Left colon (tissue), 2 donors: ENCODE data around the gene KCNQ1OT1. TPM values are rescaled to one million over a fixed set of nuclear protein-coding genes. Genes with fewer than 3 reads are reported as not detected.

Experiments used
- ATAC-seq: fragments of 200-7000 bp; cut with Tn5 transposase; one replicate; pipeline ENCODE4 v1.9.1; 2020; ENCODE audit warnings: mild to moderate bottlenecking, moderate library complexity
- DNase-seq, 2 donors: peaks; one replicate each; pipeline ENCODE4 v3.0.0-alpha.2; 2020
- intact Hi-C, 2 donors: fragments of 100-400 bp; cut with DNase I in 1 of 2; cut with micrococcal nuclease in 1 of 2; formaldehyde crosslinking; loops; one replicate each; pipeline versions ENCODE4 v1.11.2 to v1.14.0; 2022; cut with DNase I, micrococcal nuclease
- total RNA-seq, 2 donors: library from RNA; stranded (reverse); fragmentation: NEBNext Ultra II Directional; extraction: Animal tissue kit (Norgen Biotek cat#: 25700); gene quantifications; one replicate each; pipeline ENCODE4 v1.2.1, GENCODE V29; 2021
- donor health status: DM: no; HTN: no; CAD: no.
- donor health status: DM: yes; HTN: yes; CAD: no.

The KCNQ1OT1 gene
- total RNA-seq, 2 donors from 2014 or later = 1.1 to 1.9 TPM

DNA sequence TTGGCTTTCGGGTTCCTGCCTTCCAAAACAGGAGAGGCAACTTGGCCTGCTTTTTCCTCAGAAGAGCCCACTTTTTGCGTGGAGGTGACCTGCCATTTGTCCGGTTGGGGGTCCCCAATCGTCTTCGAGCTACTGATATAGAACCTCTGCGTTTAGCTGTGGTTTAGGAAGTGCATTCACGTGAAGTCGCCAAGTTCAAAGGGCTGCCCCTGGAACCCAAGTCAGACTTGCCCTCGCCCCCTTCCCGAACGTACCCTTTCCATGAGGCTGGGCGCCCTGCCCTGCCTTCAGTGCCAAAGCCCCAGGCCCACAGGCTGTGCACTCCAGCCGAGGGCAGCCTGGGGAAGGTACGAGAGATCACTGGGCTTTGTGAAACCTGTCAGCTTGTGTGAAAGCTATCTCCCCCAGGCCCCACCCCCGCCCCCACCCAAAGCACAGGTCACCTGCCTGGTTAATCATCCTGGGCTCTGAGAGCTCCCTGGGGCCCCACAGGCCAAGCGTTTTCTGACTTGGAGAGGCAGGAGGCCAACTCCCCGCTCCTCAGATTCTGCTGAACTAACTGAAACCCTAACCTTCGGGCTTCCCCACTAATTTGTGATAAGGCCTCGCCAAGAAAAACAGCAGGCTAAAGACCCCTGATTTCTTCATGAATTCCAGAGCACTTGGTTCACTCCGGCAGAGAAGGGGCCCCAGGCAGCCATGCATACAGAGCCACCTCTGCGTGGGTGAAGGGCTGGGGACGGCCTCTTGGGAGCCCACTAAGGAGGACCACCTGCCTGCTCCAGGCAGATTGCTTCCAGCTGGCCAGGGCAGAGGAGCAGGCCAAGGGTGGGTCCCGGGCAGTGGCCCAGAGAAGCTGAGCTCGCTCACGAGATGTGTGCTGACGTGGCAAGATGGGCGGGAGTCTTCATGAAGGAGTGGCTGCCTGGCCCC is 25.8 kb upstream of the KCNQ1OT1 start:
- intact Hi-C loops = no loop called here
- ATAC-seq (no peak), DNase-seq (no peak)

- DNase-seq = no peak
- intact Hi-C loops = no loop called here
- ATAC-seq = no peak
Measured at GRCh38 chr11:2724653-2725367, 25.0 kb upstream of the KCNQ1OT1 start.

DNA sequence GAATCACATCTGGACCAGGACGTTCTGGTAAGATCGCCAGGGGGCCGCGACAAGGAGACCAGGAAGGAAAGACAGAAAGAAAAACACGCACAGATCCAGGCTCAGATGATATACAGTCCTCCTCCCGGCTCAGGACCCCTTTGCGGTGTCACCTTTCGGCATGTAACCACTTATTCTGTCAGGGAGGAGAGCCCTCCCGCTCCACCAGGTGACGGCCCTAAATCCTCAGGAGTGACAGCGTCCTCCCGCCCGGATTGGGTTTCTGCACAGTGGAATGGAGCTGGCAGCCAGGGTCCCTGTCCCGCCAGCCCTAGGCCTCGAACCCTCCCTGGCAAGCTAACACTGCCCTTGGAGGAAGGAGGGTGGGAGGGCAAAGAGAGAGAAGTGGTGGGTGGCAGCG is 24.3 kb upstream of the KCNQ1OT1 start:
- DNase-seq = no peak
- intact Hi-C loops = no loop called here
- ATAC-seq = no peak

GRCh38 chr11:2722955-2723354 is 23.2 kb upstream of the KCNQ1OT1 start:
- DNase-seq (no peak), ATAC-seq (peak; percentile 54)
- intact Hi-C loops = no loop called here

GRCh38 chr11:2721210-2721916 is 21.6 kb upstream of the KCNQ1OT1 start:
- intact Hi-C loops = no loop called here
- no peak for ATAC-seq
- DNase-seq = no peak

DNA sequence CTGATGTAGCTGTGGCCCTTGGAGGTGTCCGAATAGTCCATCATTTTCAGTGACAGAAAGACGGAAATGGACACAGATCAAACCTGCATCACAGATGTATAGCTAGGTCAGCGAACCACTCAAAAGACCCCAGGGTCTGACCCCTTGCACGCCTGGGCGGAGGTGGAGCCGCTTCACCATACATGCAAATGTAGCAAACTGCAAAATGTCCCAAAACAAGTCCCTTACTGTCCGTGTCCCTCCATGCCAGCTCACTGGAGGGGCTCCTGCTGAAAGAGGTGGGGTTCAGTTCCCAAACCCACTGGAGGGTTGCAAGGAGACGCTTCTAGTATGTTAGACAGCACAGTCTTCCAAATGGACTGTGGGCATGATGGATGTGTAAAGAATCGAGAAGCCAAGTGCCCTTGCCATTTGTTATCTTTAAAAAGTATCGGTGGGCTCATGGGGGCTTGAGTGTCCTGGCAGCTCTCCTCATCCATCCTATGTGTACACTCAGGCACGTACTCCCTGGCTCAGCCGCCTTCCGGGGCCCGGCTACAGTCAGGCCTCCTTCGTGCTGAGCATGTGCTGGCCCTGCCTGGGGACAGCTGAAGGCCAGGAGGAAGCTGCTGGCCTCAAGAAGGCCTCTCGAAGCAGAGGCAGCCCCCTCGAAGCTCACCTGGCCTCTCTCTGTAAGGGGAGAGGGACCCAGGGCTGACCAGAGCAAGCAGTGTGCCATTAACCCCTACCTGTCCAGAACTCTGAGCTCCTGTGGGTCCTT is 20.2 kb upstream of the KCNQ1OT1 start:
- intact Hi-C loops = no loop called here
- ATAC-seq = no peak

DNA sequence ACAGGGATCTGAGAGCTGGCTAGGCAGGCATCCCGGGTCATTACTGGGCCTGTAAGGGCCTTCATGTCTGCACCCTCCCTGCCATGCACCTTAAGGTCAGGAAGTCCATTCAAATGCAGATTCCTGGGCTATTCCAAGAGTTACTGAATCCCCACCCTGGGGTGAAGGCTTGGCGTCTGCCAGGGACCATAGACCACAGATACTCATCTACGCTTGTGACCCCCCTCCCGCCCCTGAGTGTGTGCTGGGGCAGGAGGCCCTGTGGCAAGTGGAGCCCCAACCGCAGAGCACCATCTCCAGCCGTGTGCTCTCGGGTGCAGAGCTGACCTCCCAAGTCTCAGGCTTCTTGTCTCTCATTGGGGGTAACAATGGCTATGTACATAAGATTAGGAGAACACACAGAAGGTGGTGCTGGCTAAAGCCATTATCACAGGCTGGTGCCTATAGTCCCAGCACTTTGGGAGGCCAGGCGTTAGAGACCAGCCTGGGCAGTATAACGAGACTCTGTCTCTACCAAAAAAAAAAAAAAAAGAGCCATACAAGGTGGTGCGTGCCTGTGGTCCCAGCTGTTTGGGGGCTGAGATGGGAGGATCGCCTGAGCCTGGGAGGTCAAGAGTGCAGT is 19.1 kb upstream of the KCNQ1OT1 start:
- DNase-seq (no peak), ATAC-seq (no peak)
- intact Hi-C loops = no loop called here

More for the DNA sequence above, 20.2 kb upstream of the KCNQ1OT1 start:
- no peak for DNase-seq

- ATAC-seq (no peak), DNase-seq (no peak)
- intact Hi-C loops = no loop called here
Measured at GRCh38 chr11:2717561-2718325, 17.9 kb upstream of the KCNQ1OT1 start.

- ATAC-seq = no peak
- intact Hi-C loops = no loop called here
Measured at GRCh38 chr11:2716376-2717095, 16.7 kb upstream of the KCNQ1OT1 start.

DNA sequence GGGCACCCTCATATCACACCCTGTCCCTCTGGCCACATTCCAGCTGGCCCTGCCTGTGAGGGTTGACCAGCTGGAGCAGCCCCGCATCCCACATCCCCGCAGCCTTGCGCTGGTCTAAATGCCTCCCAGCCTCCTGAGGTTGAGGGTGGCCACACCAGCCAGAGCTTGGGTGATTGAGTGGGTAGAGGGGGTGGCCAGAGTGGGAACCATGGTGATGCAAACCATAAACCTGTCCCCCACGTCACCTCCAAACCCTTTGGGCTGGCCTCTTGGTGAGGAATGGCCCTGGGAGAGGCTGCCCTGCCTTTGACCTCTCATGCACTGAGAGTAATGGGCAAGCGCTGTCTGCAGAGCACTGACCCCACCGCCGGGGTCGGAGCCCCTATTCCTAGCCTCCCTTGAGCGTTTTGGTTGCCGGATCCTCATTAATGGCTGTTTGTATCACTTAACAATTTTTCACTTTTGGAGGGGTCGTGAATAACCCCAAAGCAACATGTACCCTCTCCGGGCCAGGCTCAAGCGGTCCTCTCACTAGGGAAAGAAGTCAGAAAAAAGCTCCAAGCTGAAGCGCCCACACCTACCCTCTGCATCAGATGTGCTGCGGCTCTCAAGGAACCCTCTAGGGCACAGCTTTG is 16.0 kb upstream of the KCNQ1OT1 start:
- intact Hi-C loops = no loop called here

More at GRCh38 chr11:2716376-2717095, 16.7 kb upstream of the KCNQ1OT1 start:
- no peak for DNase-seq

DNA sequence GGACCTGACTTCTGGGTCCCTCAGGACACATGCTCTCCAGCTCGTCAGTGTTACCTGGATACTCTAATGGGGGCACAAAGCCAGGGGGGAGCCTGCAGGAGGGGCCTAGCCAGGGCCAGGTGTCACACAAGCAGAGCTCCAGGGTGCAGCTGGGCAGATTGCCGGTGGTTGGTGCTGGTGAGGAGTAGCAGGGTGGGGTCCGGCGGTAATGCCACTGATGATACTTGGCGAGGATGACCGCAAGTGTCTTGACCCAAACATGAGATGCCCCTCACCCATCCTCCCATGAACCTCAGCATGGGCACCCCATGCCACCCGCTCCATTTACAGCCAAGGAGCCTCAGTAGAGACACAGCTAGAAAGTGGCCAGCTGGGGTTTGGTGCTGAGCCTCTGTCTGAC is 15.1 kb upstream of the KCNQ1OT1 start:
- DNase-seq = no peak
- ATAC-seq = no peak
- intact Hi-C loops = no loop called here

More for the DNA sequence above, 16.0 kb upstream of the KCNQ1OT1 start:
- DNase-seq = no peak
- no peak for ATAC-seq

- intact Hi-C loops = no loop called here
- ATAC-seq = peak; percentile 44
- DNase-seq = no peak
Measured at GRCh38 chr11:2714463-2714800, 14.6 kb upstream of the KCNQ1OT1 start.

DNA sequence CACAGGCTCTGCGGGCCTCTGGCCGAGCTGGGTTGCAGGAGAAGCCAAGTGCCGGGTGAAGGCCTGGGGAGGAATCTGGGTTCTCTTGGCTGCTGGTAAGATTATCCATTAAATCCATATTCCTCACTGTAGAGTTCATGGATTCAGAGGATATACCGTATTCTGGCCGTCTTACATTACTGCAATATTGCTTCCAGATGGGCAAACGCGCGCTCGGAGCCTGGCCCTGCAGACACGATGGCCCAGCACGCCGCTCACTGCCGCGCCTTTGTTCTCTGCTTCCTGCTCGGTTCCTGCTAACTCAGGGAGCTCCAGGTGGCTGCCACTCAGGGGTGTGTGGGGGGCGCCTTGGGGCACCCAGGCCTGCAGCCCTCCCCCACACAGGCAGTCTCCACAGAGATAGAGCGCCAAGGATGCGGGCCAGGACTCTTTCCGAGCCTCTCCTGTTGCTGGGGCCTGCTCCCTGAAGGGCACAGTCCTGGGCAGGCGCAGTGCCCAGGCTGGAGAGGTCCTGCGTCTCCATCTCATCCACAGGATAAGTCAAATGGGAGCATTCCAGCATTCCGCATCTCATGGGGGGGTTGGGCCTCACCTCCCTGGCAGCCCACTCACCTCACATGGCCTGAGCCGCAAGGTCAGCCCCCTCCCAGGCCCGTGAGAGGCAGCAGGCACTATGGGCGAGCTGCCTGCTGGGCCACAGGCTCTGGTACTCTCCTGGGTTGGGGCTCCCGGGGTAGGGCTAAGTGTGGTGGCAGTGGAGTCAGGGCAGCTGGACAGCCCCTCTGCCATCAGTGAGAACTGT is 14.1 kb upstream of the KCNQ1OT1 start:
- ATAC-seq (no peak), DNase-seq (no peak)
- intact Hi-C loops = no loop called here

DNA sequence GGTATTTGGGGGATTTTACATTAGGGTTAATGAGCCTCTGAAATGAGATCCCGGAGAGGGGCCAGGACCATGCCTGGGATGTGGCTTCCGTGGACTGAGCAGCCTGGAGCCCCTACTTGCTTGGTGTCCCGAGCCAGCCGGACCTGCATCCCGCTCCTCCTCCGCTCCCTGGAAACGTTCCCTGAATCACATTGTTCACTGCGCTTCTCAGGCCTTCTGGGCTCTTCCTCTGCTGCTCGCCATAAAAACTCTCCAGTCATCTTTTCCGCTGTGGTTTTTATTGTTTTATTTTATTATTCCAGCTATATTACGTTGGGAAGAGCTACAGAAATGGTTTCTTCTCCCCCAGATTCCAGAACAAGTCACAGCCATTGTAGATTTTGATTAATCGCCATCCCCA is 13.3 kb upstream of the KCNQ1OT1 start:
- DNase-seq (no peak), ATAC-seq (peak; percentile 70)
- intact Hi-C loops = no loop called here

GRCh38 chr11:2711161-2711560 is 11.4 kb upstream of the KCNQ1OT1 start:
- intact Hi-C loops = no loop called here
- DNase-seq (no peak), ATAC-seq (no peak)

- ATAC-seq = no peak
- intact Hi-C loops = loop anchor here in 1 of 2 donors (10.0 kb wide), 1 partner anchor 175 kb away; the partner anchor contains the start of gene CDKN1C
- DNase-seq = no peak
Measured at GRCh38 chr11:2709429-2709828, 9.6 kb upstream of the KCNQ1OT1 start.
